ENCODE data around the gene COMTD1.
"Not testable (repeated sequence)": the region's sequence is repeated elsewhere in the genome, so short reads cannot be mapped to it uniquely, and the experiment has no call there.

The COMTD1 gene

DNA sequence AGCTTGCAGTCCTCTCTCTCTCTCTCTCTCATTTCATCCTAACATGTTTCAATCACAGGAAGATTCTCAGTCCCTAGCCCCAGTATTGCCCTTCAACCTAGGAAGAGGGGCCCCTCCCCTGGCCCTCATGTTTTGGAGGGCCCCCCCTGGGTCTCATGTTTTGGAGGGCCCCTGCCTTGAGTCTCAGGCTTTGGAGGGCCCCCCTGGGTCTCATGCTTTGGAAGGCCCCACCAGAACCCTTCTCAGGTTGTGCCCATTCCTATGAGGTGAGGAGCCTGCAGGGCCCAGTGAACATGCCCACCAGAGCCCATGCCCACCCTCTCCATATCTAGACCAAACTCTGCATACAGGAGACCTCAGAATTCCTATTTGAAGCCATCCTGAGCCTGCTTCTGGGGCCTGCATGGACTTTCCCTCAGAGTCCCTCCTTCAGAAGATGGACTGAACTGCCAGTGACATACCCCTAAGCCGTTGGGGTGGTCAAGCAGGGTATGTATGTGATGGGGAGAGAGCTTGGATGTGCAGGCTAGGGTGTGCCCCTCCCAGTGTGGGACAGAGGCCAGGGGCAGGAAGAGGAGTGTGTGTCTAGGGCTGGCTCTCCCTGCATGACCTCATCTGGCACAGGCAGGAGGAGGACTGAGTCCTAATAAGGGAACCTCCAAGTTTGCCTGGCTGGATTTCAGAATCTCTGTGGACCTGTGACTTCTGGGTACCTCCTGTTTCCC lies 33.3 kb downstream of the COMTD1 start:
- no peaks in the 10 kb centered on the region for H3K9me2 ChIP-seq (replicated peaks; ENCODE audit: control insufficient read depth, low read length)
- no peaks in the 10 kb centered on the region for H3K79me2 ChIP-seq (ENCODE audit: control insufficient read depth, low read length)
- no peak overlapping the region for H3K4me3 ChIP-seq (ENCODE audit: low read length)
- H3K4me2 ChIP-seq (ENCODE audit: low read length): no peak overlapping the region
- no peaks in the 10 kb centered on the region for H3K4me1 ChIP-seq (ENCODE audit: control insufficient read depth, low read length)
- no peak overlapping the region for H3K27ac ChIP-seq (ENCODE audit: low read depth, low read length)
- no peaks in the 10 kb centered on the region for H4K20me1 ChIP-seq (ENCODE audit: control insufficient read depth, insufficient read depth, low read depth, low read length)
- H3K36me3 ChIP-seq (ENCODE audit: control insufficient read depth, low read length): no peaks in the 10 kb centered on the region
- H3K27me3 ChIP-seq (ENCODE audit: control insufficient read depth, low read length): no peaks in the 10 kb centered on the region
- TF ChIP-seq CTCF (IDR thresholded peaks at IDR 0.05; ENCODE audit: low read depth, low read length, poor library complexity, severe bottlenecking) (no peak), EZH2phosphoT487 (IDR thresholded peaks at IDR 0.05; ENCODE audit: borderline replicate concordance, low read length) (no peak)
- no peaks in the 10 kb centered on the region for H3K9me3 ChIP-seq (ENCODE audit: control insufficient read depth, insufficient read depth, low read length)
- H3F3A ChIP-seq (ENCODE audit: control insufficient read depth, insufficient read depth): no peaks in the 10 kb centered on the region

DNA sequence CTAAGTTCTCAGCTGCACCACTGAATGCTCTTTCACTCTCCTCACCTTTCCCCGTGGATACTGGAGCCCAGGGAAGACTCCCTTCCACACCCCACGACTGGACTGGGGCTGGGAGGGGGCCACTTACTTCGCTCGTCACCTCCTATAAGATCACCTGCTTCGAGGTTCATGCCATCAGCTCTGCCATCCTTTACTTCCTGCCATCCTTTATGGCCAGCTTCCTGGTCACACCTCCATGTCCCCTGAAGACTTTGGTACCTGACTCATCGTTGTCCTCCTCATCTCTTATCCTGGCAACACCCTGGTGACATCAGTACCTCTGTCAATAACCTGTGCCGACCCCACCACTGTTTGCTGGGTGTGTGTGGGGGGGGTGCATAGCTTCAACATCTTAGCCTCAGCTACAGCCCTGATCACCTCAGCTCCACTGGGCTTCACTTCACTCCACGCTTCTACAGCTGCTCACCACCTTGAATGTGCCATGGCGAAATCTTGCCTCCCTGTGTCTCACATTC lies 33.9 kb downstream of the COMTD1 start:
- H3K4me1 ChIP-seq (ENCODE audit: control insufficient read depth, low read length): no peaks in the 10 kb centered on the region
- no peaks in the 10 kb centered on the region for H3K9me2 ChIP-seq (replicated peaks; ENCODE audit: control insufficient read depth, low read length)
- H3K27ac ChIP-seq (ENCODE audit: low read depth, low read length): no peak overlapping the region
- no peak overlapping the region for H3K4me2 ChIP-seq (ENCODE audit: low read length)
- H3K9me3 ChIP-seq (ENCODE audit: control insufficient read depth, insufficient read depth, low read length): no peaks in the 10 kb centered on the region
- H4K20me1 ChIP-seq (ENCODE audit: control insufficient read depth, insufficient read depth, low read depth, low read length): no peaks in the 10 kb centered on the region
- TF ChIP-seq CTCF (IDR thresholded peaks at IDR 0.05; ENCODE audit: low read depth, low read length, poor library complexity, severe bottlenecking) (no peak), EZH2phosphoT487 (IDR thresholded peaks at IDR 0.05; ENCODE audit: borderline replicate concordance, low read length) (no peak)
- H3K27me3 ChIP-seq (ENCODE audit: control insufficient read depth, low read length): no peaks in the 10 kb centered on the region
- H3K36me3 ChIP-seq (ENCODE audit: control insufficient read depth, low read length): no peaks in the 10 kb centered on the region
- H3K79me2 ChIP-seq (ENCODE audit: control insufficient read depth, low read length): no peaks in the 10 kb centered on the region
- no peak overlapping the region for H3K4me3 ChIP-seq (ENCODE audit: low read length)
- no peaks in the 10 kb centered on the region for H3F3A ChIP-seq (ENCODE audit: control insufficient read depth, insufficient read depth)

- not testable (repeated sequence) for H3K4me2 ChIP-seq (ENCODE audit: low read length); H3K9me3 ChIP-seq (ENCODE audit: control insufficient read depth, insufficient read depth, low read length); H3F3A ChIP-seq (ENCODE audit: control insufficient read depth, insufficient read depth); H3K4me3 ChIP-seq (ENCODE audit: low read length); H3K27ac ChIP-seq (ENCODE audit: low read depth, low read length); H3K4me1 ChIP-seq (ENCODE audit: control insufficient read depth, low read length); H3K9me2 ChIP-seq (replicated peaks; ENCODE audit: control insufficient read depth, low read length); H3K27me3 ChIP-seq (ENCODE audit: control insufficient read depth, low read length); H4K20me1 ChIP-seq (ENCODE audit: control insufficient read depth, insufficient read depth, low read depth, low read length); H3K36me3 ChIP-seq (ENCODE audit: control insufficient read depth, low read length); H3K79me2 ChIP-seq (ENCODE audit: control insufficient read depth, low read length)
Measured at GRCh38 chr10:75199949-75200348, 35.8 kb downstream of the COMTD1 start.

DNA sequence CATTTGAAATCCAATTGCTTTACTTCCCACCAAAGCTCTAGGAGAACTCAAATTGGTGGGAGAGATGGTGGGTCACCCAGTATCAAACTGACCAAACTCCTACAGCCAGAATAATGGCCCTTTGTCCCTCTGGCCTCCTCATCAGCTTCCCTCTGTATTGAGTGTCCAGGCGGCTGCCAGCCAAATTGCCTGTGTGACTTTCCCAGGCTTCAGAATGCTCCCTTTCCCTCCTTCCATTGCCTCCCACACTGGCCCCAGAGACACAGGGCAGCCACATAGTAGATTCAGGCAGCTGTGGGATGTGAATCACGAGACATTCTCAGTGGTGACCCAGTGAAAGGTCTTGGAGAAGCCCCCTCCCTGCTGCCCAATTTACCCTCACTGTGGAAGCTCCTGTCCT lies 37.9 kb downstream of the COMTD1 start:
- Histone ChIP-seq H3K79me2 (ENCODE audit: control insufficient read depth, low read length) (no peaks in the 10 kb centered on the region), H3K4me1 (ENCODE audit: control insufficient read depth, low read length) (no peaks in the 10 kb centered on the region), H3K27me3 (ENCODE audit: control insufficient read depth, low read length) (no peaks in the 10 kb centered on the region), H3F3A (ENCODE audit: control insufficient read depth, insufficient read depth) (no peaks in the 10 kb centered on the region), H3K4me3 (ENCODE audit: low read length) (no peak overlapping the region), H3K27ac (ENCODE audit: low read depth, low read length) (no peak overlapping the region), H3K9me2 (replicated peaks; ENCODE audit: control insufficient read depth, low read length) (no peaks in the 10 kb centered on the region), H3K4me2 (ENCODE audit: low read length) (no peak overlapping the region), H4K20me1 (ENCODE audit: control insufficient read depth, insufficient read depth, low read depth, low read length) (no peaks in the 10 kb centered on the region), H3K9me3 (ENCODE audit: control insufficient read depth, insufficient read depth, low read length) (no peaks in the 10 kb centered on the region), H3K36me3 (ENCODE audit: control insufficient read depth, low read length) (no peaks in the 10 kb centered on the region)
- no peak for TF ChIP-seq CTCF (IDR thresholded peaks at IDR 0.05; ENCODE audit: low read depth, low read length, poor library complexity, severe bottlenecking)
- TF ChIP-seq EZH2phosphoT487 (IDR thresholded peaks at IDR 0.05; ENCODE audit: borderline replicate concordance, low read length): no peak

Measured in DOHH2 (cell line).